NCI-H1048 (cell line): Measurements from ENCODE around the gene FOXD3.
"Not testable (repeated sequence)": the region's sequence is repeated elsewhere in the genome, so short reads cannot be mapped to it uniquely, and the experiment has no call there.

Source experiments
- DNase-seq: peaks from one replicate; lab custom pipeline; 2025; lab: John Stamatoyannopoulos, UW

Gene FOXD3

DNA sequence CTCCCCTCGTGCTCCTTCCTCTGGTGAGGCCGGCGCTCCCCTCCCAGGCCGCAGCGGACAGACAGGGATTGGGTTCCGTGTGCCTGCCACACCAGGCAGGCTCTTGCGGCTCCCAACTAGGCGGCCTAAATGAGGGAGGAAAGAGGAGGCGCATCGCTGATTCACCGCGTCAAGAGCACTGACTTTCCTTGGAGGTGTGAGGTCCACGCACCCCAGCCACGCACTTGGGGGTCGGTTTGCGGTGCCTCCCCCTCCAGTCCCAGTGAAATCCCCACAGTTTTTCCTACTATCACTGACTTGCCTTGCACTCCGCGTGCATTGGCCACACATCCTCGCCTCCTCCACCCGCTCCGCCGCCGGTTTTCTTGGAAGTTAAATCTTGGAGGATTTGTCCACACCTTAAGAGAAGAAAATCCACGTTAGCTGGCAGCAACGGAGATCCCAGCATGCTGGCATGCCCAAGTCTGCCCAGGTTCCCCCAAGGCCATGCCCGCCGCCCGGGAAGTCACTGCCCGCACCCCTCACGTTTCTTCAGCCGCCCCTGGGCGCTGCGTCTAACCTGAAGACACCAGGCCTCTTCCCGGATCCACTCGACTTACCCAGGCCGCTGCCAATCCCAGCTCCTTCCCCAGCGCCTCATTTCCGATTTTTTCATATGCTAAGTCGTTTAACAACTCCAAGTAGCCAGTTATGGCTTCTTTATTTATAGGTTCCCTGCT is 1.1 kb upstream of the FOXD3 start:
- no peak for DNase-seq

GRCh38 chr1:63321785-63322113 is 618 bp upstream of the FOXD3 start:
- DNase-seq, result no peak

- no peak for DNase-seq
Measured at GRCh38 chr1:63322944-63323864, 837 bp downstream of the FOXD3 start.

GRCh38 chr1:63323865-63324778 is 1.8 kb downstream of the FOXD3 start:
- DNase-seq, result no peak

DNA sequence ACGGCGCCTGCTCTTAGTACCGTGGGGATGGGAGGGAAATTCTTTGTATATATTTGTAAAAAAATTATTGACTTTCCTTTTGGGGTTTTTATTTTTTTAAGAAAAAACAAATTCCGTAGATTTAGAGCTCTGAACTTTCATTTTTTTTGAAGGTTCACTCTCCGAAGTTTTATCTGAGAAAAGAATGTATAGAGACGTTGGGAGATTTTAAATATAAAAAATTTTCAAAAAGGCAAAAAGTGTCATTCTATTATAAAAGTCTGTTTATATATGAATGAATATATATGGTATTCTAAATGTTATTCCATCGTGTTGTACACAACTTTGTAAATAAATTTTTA is 2.4 kb downstream of the FOXD3 start:
- DNase-seq, result no peak

GRCh38 chr1:63325279-63325985 is 3.1 kb downstream of the FOXD3 start:
- no peak for DNase-seq

DNA sequence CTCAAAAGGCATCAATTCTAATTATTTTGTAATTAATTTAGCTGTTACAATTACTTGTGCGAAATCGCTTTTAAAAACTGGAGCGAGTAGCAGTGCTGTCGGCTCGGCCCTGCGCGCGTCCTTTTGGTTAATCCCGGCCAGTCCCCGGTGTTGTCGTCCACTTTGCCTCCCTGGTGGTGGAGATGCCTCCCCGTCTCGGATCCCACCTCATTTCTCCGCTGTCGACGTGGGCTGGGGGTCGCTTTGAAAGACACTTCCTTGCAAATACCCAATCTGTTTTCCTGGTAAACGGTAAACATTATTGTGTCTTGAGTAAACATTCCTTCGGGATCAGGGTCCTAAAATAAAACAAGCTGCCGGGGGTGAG is 3.7 kb downstream of the FOXD3 start:
- no peak for DNase-seq

- DNase-seq, result no peak
Measured at GRCh38 chr1:63326473-63327380, 4.4 kb downstream of the FOXD3 start.

- peak; percentile 25 for DNase-seq
Measured at GRCh38 chr1:63327417-63328054, 5.2 kb downstream of the FOXD3 start.

DNA sequence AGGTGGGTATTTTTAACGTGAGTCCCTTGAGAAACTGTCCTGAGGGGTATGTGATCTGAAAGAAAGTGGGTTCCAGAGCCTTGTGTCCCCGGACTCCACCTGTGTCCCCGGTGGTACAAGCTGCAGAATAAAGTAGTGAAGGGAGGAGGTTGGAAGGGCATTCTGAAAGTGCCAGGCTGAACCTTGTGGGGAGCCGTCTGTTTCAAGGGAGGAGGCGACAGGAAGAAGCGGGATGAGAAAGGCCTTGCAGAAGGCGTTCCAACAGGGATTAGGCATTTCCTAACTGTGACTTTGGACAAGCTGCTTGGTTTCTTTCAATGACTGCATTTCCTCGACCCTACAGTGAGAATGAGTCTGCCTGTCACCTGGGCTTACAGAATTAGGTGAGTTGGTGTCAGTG is 5.8 kb downstream of the FOXD3 start:
- DNase-seq, result no peak

GRCh38 chr1:63328781-63329180 is 6.4 kb downstream of the FOXD3 start:
- DNase-seq, result no peak

DNA sequence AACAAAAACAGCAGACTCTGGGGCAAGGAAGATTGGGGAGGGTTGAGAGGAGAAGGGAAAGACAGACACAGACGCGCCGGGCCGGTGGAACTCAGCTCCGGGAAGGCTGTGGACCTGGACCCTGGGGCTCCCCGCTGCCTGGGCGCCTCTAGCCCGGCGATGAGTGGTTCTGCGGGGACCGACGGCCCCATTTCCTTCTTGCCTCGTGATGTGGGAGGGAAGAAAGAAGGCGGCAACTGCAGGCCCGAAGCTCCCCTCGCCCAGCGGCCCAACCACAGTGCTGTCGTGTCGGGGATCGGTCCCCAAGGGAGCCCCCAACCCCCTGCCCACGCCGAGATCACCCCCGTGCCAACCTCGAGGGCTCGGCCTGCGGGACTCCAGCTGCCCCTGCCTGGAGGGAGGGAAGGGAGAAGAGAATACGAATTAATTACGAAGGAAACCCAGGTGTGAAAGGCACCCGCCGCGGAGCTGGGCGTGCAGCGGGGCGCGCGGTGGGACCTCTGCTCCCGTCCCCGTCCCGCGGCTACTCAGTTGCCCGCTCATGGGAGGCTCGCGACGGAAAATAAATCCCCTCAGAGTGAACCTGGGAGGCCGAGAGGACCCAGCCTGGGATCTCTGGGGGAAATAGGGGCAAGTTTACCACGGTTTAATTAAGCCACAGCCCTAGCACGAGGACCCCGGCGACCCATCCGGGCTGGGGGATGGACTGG is 7.4 kb downstream of the FOXD3 start:
- DNase-seq, result no peak

- DNase-seq, result no peak
Measured at GRCh38 chr1:63330331-63330916, 8.1 kb downstream of the FOXD3 start.

DNA sequence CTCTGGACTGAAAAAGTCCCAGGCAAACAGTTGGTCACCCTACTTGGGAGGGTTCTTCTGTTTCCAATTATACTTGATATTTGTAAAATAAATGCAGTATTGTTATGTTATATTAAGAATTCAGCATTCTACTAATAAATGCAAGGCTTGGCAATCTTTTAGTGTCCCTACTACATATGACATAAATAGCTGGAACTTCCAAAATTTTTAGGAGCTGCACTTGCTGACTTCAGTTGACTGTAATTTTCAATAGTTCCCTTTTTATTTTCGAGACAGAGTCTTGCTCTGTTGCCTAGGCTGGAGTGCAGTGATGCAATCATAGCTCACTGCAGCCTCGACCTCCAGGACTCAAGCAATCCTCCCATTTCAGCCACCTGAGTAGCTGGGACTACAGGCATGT is 20.0 kb downstream of the FOXD3 start:
- DNase-seq, result no peak

DNA sequence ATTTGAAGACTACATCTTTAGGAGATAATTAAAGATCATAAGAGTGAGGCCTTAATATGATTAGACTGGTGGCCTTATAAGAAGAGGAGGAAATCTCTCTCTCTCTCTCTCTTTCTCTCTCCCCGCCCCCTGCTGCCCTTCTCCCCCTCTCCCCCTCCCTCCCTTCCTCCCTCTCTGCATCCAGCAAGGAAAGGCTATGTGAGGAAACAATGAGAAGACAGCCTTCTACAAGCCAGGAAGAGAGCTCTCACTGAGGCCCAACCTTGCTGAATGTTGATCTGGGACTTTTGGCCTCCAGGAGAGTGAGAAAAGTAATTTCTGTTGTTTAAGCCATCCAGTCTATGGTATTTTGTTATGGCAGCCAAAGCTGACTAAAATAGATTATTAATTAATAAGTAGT is 21.6 kb downstream of the FOXD3 start:
- DNase-seq, result no peak

DNA sequence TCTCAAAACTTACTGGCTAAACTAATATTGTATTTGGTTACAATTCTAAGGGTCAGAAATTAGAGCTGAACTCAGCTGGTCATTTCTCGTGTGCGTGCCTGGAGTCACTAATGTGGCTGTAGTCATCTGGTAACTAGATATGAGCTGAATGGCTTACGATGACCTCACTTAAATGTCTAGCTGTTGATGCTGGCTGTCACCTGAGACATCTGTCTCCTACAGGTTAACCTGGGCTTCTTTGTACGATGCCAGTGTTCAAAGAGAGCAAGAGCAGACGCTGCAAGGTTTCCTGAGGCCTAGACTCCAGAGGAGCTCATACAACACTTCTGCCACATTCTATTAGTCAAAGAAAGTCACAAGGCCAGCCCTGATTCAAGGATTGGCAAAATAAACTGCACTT is 28.0 kb downstream of the FOXD3 start:
- no peak for DNase-seq

GRCh38 chr1:63352736-63353135 is 30.4 kb downstream of the FOXD3 start:
- no peak for DNase-seq

GRCh38 chr1:63356234-63356633 is 33.9 kb downstream of the FOXD3 start:
- not testable (repeated sequence) for DNase-seq

DNA sequence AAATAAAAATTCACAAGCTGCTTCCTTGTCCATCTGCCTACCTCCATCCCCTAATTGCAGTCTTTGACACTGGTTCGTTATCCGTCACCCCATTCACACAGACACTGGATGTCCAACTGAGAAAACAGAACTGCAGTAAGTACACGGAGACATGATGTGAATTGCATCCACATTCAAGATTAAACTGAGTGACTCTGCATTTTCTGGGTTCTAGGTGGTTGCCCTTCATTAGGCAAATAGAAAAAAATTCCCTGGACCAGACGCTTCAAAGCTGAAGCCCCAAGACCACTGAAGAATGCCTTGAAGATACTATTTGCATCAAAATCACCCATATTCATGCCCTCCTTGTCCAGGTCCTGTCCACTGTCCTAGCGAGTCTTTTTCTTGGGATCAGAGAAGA is 37.2 kb downstream of the FOXD3 start:
- no peak for DNase-seq
